ENCODE results near the gene ATP11C.

GRCh38 chrX:139851730-139852129 lies 81.1 kb downstream of the ATP11C start:
- TF ChIP-seq CTCF (IDR thresholded peaks at IDR 0.05) = no peak
- TF ChIP-seq POLR2A (IDR thresholded peaks at IDR 0.05) = no peak

Measured in uterus (tissue), 2 donors.